Measurements from ENCODE around the gene PTP4A1. TPM values are rescaled to one million over a fixed set of nuclear protein-coding genes. Genes with fewer than 3 reads are reported as not detected.
"Not testable (repeated sequence)": the region's sequence is repeated elsewhere in the genome, so short reads cannot be mapped to it uniquely, and the experiment has no call there.

PTP4A1 gene
- total RNA-seq: 10 to 100 TPM; 37.2 to 42.6 TPM
- 79.9 TPM for polyA plus RNA-seq (2013, experiment 1 of 2)
- 78.4 TPM for polyA plus RNA-seq (2013, experiment 2 of 2)
- long read RNA-seq, experiment 1, partial matches to known transcripts: 0 of 1 reads
- long read RNA-seq, experiment 1, other reads (novel, unspliced or antisense): 0 of 1 reads
- long read RNA-seq, experiment 2, partial matches to known transcripts: 8 of 9 reads
- long read RNA-seq, experiment 2, other reads (novel, unspliced or antisense): 0 of 9 reads
- long read RNA-seq, experiment 3, partial matches to known transcripts: 0 of 2 reads
- long read RNA-seq, experiment 3, other reads (novel, unspliced or antisense): 0 of 2 reads
- long read RNA-seq, experiment 4: 0 reads

DNA sequence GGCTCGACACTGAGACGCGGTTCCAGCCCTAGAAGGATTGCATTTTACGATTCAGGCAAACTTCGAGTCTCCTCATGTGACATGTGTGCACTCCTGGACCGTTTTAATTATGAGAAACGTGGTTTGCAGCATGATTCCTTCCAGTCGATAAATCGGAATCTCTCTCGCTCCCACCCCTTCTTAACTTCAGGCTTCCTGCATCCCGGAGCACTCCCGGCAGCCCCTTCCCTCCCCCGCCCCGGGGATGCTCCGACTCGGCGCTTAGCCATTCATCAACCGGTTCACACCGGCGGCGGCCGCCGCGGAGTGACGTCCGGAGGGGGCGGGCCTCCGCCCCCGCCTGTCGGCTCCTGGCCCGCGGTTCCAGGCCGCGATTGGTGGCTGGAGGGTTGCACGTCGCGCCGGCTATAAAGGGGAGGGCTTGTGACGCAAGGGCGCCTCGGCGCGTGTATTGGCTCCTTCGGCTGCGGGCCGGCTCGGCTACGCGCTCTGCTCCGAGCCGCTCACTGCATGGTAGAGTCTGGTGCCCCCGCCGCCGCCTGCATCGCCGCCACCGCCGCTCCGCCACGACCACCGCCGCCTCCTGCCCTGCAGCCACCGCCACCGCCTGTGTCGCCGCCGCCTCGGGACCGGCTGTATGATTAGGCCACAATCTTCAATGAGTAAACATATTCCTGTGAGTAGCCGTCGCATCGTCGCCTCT lies at the start of gene PTP4A1, which contains the start of gene LOC128125822:
Gene PTP4A1 (plus strand): TSS at position 437 of the 703 bp plus-strand sequence. CDS start 4,401 bp downstream, outside the sequence.
Gene LOC128125822 (plus strand): TSS at position 437 of the 703 bp plus-strand sequence.
- peak within 1 kb of the TSS; percentile 87 for H3K4me3 Mint-ChIP-seq
- Histone ChIP-seq H3K4me1 (ENCODE audit: control insufficient read depth, insufficient read depth, low read length) (no peaks in the 10 kb centered on the region), H3K36me3 (ENCODE audit: control insufficient read depth, insufficient read depth, low read length) (peaks cover 11% of the 10 kb centered on the region), H3K9me3 (ENCODE audit: control insufficient read depth, low read length) (peaks cover 7% of the 10 kb centered on the region), H3K27me3 (ENCODE audit: control insufficient read depth, insufficient read depth, low read length, poor library complexity, severe bottlenecking) (peaks cover 41% of the 10 kb centered on the region), H3K4me3 (ENCODE audit: low read length) (peak within 1 kb of the TSS; percentile 91), H3K27ac (ENCODE audit: low read depth, low read length) (peak within 1 kb of the TSS; percentile 93), H3K9ac (ENCODE audit: extremely low read depth, low read length, poor library complexity, severe bottlenecking) (peak within 1 kb of the TSS; percentile 96)
- WGBS, 2 experiments (ENCODE audit: insufficient coverage in 1 of 2, insufficient read length in 1 of 2): 0 to 1% methylated on average over 45 to 73 of the region's 73 CpGs
- peak; percentile 99 for DNase-seq
- H3K4me1 Mint-ChIP-seq: peaks cover 21% of the 10 kb centered on the region
- peaks cover 45% of the 10 kb centered on the region for H3K27me3 Mint-ChIP-seq (ENCODE audit: insufficient read depth)
- H3K36me3 Mint-ChIP-seq (ENCODE audit: low read depth): peaks cover 11% of the 10 kb centered on the region
- peak within 1 kb of the TSS; percentile 96 for H3K27ac Mint-ChIP-seq
- peaks cover 2% of the 10 kb centered on the region for H3K9me3 Mint-ChIP-seq
- TF ChIP-seq, protein P1, sequence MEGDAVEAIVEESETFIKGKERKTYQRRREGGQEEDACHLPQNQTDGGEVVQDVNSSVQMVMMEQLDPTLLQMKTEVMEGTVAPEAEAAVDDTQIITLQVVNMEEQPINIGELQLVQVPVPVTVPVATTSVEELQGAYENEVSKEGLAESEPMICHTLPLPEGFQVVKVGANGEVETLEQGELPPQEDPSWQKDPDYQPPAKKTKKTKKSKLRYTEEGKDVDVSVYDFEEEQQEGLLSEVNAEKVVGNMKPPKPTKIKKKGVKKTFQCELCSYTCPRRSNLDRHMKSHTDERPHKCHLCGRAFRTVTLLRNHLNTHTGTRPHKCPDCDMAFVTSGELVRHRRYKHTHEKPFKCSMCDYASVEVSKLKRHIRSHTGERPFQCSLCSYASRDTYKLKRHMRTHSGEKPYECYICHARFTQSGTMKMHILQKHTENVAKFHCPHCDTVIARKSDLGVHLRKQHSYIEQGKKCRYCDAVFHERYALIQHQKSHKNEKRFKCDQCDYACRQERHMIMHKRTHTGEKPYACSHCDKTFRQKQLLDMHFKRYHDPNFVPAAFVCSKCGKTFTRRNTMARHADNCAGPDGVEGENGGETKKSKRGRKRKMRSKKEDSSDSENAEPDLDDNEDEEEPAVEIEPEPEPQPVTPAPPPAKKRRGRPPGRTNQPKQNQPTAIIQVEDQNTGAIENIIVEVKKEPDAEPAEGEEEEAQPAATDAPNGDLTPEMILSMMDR (conservative IDR thresholded peaks at IDR 0.05): no peak

DNA sequence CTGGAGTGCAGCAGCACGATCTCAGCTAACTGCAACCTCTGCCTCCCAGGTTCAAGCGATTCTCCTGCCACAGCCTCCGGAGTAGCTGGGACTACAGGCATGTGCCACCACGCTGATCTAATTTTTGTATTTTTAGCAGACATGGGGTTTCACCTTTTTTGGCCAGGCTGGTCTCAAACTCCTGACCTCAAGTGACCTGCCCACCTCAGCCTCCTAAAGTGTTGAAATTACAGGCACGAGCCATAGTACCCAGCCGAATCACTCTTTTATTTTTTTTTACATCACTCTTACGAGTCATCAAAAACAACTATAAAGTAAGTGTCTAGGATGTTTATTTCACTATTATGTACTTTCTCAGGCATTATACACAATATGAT lies 49.4 kb upstream of the PTP4A1 start:
- H3K4me1 Mint-ChIP-seq; H3K27ac ChIP-seq (ENCODE audit: low read depth, low read length); H3K9me3 Mint-ChIP-seq; H3K4me3 ChIP-seq (ENCODE audit: low read length); H3K27ac Mint-ChIP-seq; H3K9me3 ChIP-seq (ENCODE audit: control insufficient read depth, low read length); H3K4me3 Mint-ChIP-seq; DNase-seq; H3K4me1 ChIP-seq (ENCODE audit: control insufficient read depth, insufficient read depth, low read length); H3K36me3 Mint-ChIP-seq (ENCODE audit: low read depth); H3K36me3 ChIP-seq (ENCODE audit: control insufficient read depth, insufficient read depth, low read length); H3K9ac ChIP-seq (ENCODE audit: extremely low read depth, low read length, poor library complexity, severe bottlenecking): not testable (repeated sequence)
- H3K27me3 ChIP-seq (ENCODE audit: control insufficient read depth, insufficient read depth, low read length, poor library complexity, severe bottlenecking): peaks cover 64% of the 10 kb centered on the region
- WGBS, 2 experiments (ENCODE audit: insufficient coverage in 1 of 2, insufficient read length in 1 of 2): 92 to 97% methylated on average over 4 to 6 of the region's 7 CpGs
- H3K27me3 Mint-ChIP-seq (ENCODE audit: insufficient read depth): peaks cover 64% of the 10 kb centered on the region

DNA sequence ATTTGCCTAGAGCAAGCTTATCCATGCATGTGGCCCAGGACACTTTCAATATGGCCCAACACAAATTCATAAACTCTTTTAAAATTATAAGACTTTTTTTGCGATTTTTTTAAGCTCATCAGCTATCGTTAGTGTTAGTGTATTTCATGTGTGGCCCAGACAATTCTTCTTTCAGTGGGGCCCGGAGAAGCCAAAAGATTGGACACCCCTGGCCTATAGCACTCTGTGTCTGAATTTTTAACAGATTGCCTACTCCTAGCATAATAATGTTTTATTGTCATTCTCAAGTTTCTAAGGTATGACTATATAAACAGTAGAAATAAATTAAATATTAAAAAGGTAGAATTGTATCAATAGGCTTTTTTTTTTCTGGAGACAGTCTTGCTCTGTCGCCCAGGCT lies 48.6 kb upstream of the PTP4A1 start:
- no peaks in the 10 kb centered on the region for H3K36me3 ChIP-seq (ENCODE audit: control insufficient read depth, insufficient read depth, low read length)
- no peak for DNase-seq
- Mint-ChIP-seq H3K36me3 (ENCODE audit: low read depth) (no peaks in the 10 kb centered on the region), H3K4me3 (no peak overlapping the region), H3K9me3 (no peaks in the 10 kb centered on the region), H3K27me3 (ENCODE audit: insufficient read depth) (peaks cover 67% of the 10 kb centered on the region), H3K27ac (no peak overlapping the region), H3K4me1 (no peaks in the 10 kb centered on the region)
- no peak overlapping the region for H3K4me3 ChIP-seq (ENCODE audit: low read length)
- no peak overlapping the region for H3K27ac ChIP-seq (ENCODE audit: low read depth, low read length)
- TF ChIP-seq, protein P1 (conservative IDR thresholded peaks at IDR 0.05): no peak
- H3K4me1 ChIP-seq (ENCODE audit: control insufficient read depth, insufficient read depth, low read length): no peaks in the 10 kb centered on the region
- 80 to 96% methylated on average over 1 to 4 of the region's 4 CpGs for WGBS, 2 experiments (ENCODE audit: insufficient coverage in 1 of 2, insufficient read length in 1 of 2)
- H3K9me3 ChIP-seq (ENCODE audit: control insufficient read depth, low read length): no peaks in the 10 kb centered on the region
- H3K9ac ChIP-seq (ENCODE audit: extremely low read depth, low read length, poor library complexity, severe bottlenecking): no peak overlapping the region
- peaks cover 66% of the 10 kb centered on the region for H3K27me3 ChIP-seq (ENCODE audit: control insufficient read depth, insufficient read depth, low read length, poor library complexity, severe bottlenecking)

Measured in endodermal cell (in vitro differentiated cells).